NT2/D1 (cell line): ENCODE results near the gene OR6B2.

Experiments
- DNase-seq: peaks from one replicate; pipeline ENCODE4 v3.0.0-alpha.2; 2011; ENCODE audit warnings: low read depth, low spot score
- H3K27me3 ChIP-seq: 2 replicates; pipeline ENCODE4 v1.6.0; 2011; ENCODE audit warnings: mild to moderate bottlenecking; ENCODE audit not compliant: insufficient read length, insufficient read depth
- H3K36me3 ChIP-seq: 2 replicates; pipeline ENCODE4 v1.6.1; 2011; ENCODE audit warnings: mild to moderate bottlenecking, low read length, mixed read lengths; ENCODE audit not compliant: insufficient read depth, insufficient read length
- H3K4me1 ChIP-seq: 2 replicates; pipeline ENCODE4 v1.5.1; 2011; ENCODE audit not compliant: insufficient read depth, insufficient read length
- H3K4me3 ChIP-seq: 2 replicates; pipeline ENCODE4 v1.5.1; 2011; ENCODE audit warnings: low read depth; ENCODE audit not compliant: insufficient read length
- H3K9ac ChIP-seq: 2 replicates; pipeline ENCODE4 v1.6.0; 2011; ENCODE audit warnings: low read depth; ENCODE audit not compliant: insufficient read length
- H3K9me3 ChIP-seq: 2 replicates; pipeline ENCODE4 v1.5.1; 2011; ENCODE audit warnings: mild to moderate bottlenecking, low read length; ENCODE audit not compliant: insufficient read depth
- SUZ12 ChIP-seq: IDR thresholded peaks from 2 replicates; pipeline ENCODE4 v1.6.1; 2011; ENCODE audit not compliant: insufficient read length, insufficient read depth; ENCODE audit errors: extremely low read depth
- YY1 ChIP-seq: IDR thresholded peaks from 2 replicates; pipeline ENCODE4 v1.6.1; 2011; ENCODE audit not compliant: insufficient read length, insufficient read depth
- ZNF274 ChIP-seq: IDR thresholded peaks from 2 replicates; pipeline ENCODE4 v1.6.1; 2011; ENCODE audit warnings: mild to moderate bottlenecking, low read depth, low read length

Gene OR6B2

DNA sequence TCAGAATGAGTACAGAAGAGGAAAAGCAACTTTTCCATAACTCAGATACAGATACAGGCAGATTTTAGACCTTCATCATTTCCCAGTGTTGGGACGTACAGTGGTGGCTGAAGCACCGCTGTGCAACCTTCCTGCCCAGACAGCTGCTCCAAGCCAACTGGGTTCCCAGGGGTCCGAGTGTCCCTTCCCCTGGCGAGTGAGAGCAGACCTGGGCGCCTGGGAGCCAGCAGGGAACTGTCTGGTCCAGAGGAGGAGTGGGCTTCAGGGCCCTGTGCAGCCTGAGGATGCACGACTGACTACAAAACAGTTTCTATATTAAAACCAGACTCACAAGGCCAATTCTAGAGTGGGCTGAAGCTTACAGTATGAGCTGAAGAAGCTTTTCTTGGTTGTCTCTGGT, 11.1 kb upstream of the OR6B2 start:
- Histone ChIP-seq H3K4me1 (no peaks in the 10 kb centered on the region), H3K4me3 (no peak overlapping the region), H3K9me3 (no peaks in the 10 kb centered on the region; the same call in 1 of the 2 replicates), H3K27me3 (peaks cover 2% of the 10 kb centered on the region), H3K9ac (no peak overlapping the region), H3K36me3 (no peaks in the 10 kb centered on the region)
- no peak for DNase-seq
- TF ChIP-seq ZNF274 (no peak), SUZ12 (no peak), YY1 (no peak)

DNA sequence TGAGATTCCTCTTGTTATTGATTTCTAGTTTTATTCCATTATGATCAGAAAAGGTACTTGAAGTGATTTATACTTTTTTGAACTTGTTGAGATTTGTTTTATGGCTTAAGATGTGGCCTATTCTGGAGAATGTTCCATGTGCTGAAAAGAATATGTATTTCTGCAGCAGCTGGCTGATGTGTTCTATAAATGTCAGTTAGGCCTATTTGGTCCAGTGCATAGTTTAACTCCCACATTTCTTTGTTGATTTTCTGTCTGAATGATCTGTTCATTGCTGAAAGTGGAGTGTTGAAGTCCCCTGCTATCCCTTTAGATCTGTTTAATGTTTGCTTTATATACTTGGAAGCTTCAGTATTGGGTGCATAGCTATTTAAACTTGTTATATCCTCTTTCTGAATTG, 7.1 kb upstream of the OR6B2 start:
- Histone ChIP-seq H3K4me3 (no peak overlapping the region), H3K27me3 (no peaks in the 10 kb centered on the region), H3K9ac (no peak overlapping the region), H3K36me3 (no peaks in the 10 kb centered on the region), H3K4me1 (no peaks in the 10 kb centered on the region), H3K9me3 (no peaks in the 10 kb centered on the region)
- TF ChIP-seq ZNF274: no peak
- no peak for TF ChIP-seq SUZ12
- TF ChIP-seq YY1: no peak
- no peak for DNase-seq

DNA sequence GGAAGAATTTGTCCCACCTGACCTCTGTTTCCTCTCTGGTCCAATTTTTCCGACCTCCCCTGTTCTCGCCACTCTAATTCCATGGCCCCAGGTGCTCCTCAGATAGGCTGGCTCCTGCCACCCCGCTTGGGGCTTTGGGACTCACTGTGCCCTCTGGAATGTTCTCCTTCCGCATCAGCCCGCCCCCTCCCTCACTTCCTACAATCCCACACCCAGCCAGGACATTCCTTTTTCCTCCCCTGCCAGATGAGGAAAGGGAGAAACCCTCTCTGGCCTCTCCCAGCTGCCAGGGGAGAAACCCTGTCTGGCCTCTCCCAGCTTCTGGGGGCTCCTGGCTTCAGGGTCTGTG, 3.1 kb upstream of the OR6B2 start:
- DNase-seq: no peak
- Histone ChIP-seq H3K36me3 (no peaks in the 10 kb centered on the region), H3K9me3 (no peaks in the 10 kb centered on the region), H3K27me3 (peaks cover 2% of the 10 kb centered on the region), H3K9ac (no peak overlapping the region), H3K4me3 (no peak overlapping the region), H3K4me1 (no peaks in the 10 kb centered on the region)
- TF ChIP-seq SUZ12: no peak
- no peak for TF ChIP-seq YY1
- TF ChIP-seq ZNF274: no peak

- DNase-seq: no peak
- no peaks in the 10 kb centered on the region for H3K9me3 ChIP-seq
- TF ChIP-seq SUZ12 (no peak), YY1 (no peak), ZNF274 (no peak)
- peaks cover 2% of the 10 kb centered on the region for H3K27me3 ChIP-seq
- no peaks in the 10 kb centered on the region for H3K4me1 ChIP-seq
- no peak overlapping the region for H3K9ac ChIP-seq
- H3K36me3 ChIP-seq: no peaks in the 10 kb centered on the region
- no peak overlapping the region for H3K4me3 ChIP-seq
Measured at GRCh38 chr2:240032406-240033329, 2.4 kb upstream of the OR6B2 start.

DNA sequence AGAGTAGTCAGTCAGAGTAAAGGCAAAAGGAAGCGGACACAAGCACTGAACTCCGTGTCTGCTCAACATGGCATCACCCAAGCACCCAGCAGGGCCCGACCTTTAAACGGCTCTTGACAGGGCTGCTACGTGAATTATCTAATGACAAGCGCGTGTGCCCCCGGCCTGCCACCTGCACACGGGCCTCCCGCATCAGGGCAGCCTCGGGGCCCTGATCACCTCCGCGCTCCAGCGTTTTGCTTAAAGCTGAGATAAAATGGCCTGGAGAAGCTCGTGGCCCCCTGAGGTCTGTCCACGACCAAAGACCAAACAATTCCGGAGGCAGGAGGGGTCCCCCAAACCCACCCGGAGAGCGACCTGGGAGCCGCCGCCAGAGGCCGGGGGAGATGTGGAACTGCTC, 5.5 kb downstream of the OR6B2 start:
- Histone ChIP-seq H3K4me3 (peak overlapping the region; percentile 96), H3K27me3 (no peaks in the 10 kb centered on the region), H3K4me1 (no peaks in the 10 kb centered on the region), H3K36me3 (peaks cover 20% of the 10 kb centered on the region), H3K9me3 (no peaks in the 10 kb centered on the region), H3K9ac (peak overlapping the region; percentile 99)
- DNase-seq: no peak
- TF ChIP-seq ZNF274 (no peak), YY1 (no peak), SUZ12 (no peak)

DNA sequence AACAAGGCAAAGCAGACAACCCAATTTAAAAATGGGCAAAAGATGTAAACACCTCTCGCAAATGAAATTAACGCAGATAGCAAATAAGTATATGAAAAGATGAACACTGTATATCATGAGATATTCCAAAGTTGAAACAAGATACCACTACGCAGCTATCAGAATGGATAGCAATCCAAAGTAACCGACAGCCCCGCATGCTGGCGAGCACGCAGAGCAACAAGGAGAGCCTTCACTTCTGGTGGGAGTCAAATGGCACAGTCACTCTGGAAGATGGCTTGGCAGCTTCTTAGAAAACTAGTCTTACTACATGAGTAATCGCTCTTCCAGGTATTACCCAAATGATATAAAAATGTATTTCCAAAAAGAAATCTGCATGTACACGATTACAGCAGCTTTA, 6.4 kb downstream of the OR6B2 start:
- TF ChIP-seq ZNF274: no peak
- TF ChIP-seq YY1: no peak
- no peak for TF ChIP-seq SUZ12
- no peaks in the 10 kb centered on the region for H3K27me3 ChIP-seq
- H3K36me3 ChIP-seq: peaks cover 27% of the 10 kb centered on the region
- no peak overlapping the region for H3K9ac ChIP-seq
- H3K4me3 ChIP-seq: no peak overlapping the region
- H3K4me1 ChIP-seq: no peaks in the 10 kb centered on the region
- no peak for DNase-seq
- no peaks in the 10 kb centered on the region for H3K9me3 ChIP-seq

- Histone ChIP-seq H3K4me3 (no peak overlapping the region), H3K4me1 (no peaks in the 10 kb centered on the region), H3K27me3 (no peaks in the 10 kb centered on the region), H3K9ac (no peak overlapping the region), H3K9me3 (no peaks in the 10 kb centered on the region), H3K36me3 (peaks cover 49% of the 10 kb centered on the region)
- TF ChIP-seq YY1 (no peak), SUZ12 (no peak), ZNF274 (no peak)
- DNase-seq: peak; percentile 57
Measured at GRCh38 chr2:240021488-240022104, 8.6 kb downstream of the OR6B2 start.
